ENCODE results near the gene PCDH9.

DNA sequence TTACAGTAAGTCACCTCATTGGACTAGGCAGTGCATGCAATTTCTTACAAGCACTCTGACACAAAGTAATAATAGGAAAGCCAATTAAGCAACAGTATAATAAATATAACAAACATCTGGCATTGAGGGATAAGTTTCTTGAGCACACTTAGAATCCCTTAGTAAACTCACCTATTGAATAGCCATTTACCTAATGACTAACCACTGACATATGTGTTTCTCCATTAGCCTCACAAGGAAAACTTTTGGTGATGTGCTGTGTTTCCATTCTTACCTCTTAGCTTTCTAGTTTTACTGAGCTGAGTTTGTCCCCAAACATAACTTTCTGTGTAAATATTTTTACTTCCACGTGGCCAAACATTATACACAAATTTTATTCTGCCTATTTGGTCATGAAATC lies 47.4 kb upstream of the PCDH9 start:
- TF ChIP-seq CTCF (IDR thresholded peaks at IDR 0.05) (no peak), POLR2A (IDR thresholded peaks at IDR 0.05) (no peak)

Data from Peyer's patch (tissue), 4 donors.